H9 (cell line): Measurements from ENCODE around the gene MED20. TPM values are rescaled to one million over a fixed set of nuclear protein-coding genes. Genes with fewer than 3 reads are reported as not detected.

ENCODE experiments used
- DNase-seq: peaks from one replicate; pipeline ENCODE4 v3.0.0-alpha.2; 2017
- H2AFZ ChIP-seq: one replicate; pipeline ENCODE4 v1.6.1; 2013; ENCODE audit warnings: mild to moderate bottlenecking, low read length, control low read depth, moderate library complexity
- H2AK5ac ChIP-seq: 2 replicates; pipeline ENCODE4 v1.6.1; 2013; ENCODE audit warnings: low read length, control low read depth, mixed read lengths; ENCODE audit not compliant: insufficient read length
- H2BK120ac ChIP-seq: one replicate; pipeline ENCODE4 v1.6.1; 2013; ENCODE audit warnings: low read depth, mild to moderate bottlenecking, low read length, control low read depth, inconsistent platforms; ENCODE audit not compliant: poor library complexity, severe bottlenecking
- H2BK12ac ChIP-seq: 2 replicates; pipeline ENCODE4 v1.6.1; 2013; ENCODE audit warnings: low read length, control low read depth, mixed read lengths, low read depth; ENCODE audit not compliant: insufficient read length
- H2BK15ac ChIP-seq: 2 replicates; pipeline ENCODE4 v1.6.1; 2013; ENCODE audit warnings: low read depth, low read length, control low read depth
- H2BK20ac ChIP-seq: one replicate; pipeline ENCODE4 v1.6.1; 2013; ENCODE audit warnings: low read depth, mild to moderate bottlenecking, low read length, control low read depth, inconsistent platforms; ENCODE audit not compliant: poor library complexity, severe bottlenecking
- H2BK5ac ChIP-seq: 2 replicates; pipeline ENCODE4 v1.6.1; 2013; ENCODE audit warnings: low read length, control low read depth, mixed read lengths; ENCODE audit not compliant: insufficient read length
- H3K14ac ChIP-seq: 2 replicates; pipeline ENCODE4 v1.6.1; 2013; ENCODE audit warnings: low read length, control low read depth; ENCODE audit not compliant: insufficient read depth
- H3K18ac ChIP-seq: 2 replicates; pipeline ENCODE4 v1.6.1; 2013; ENCODE audit warnings: low read depth, mild to moderate bottlenecking, mixed read lengths, low read length, control low read depth; ENCODE audit not compliant: insufficient read length
- H3K23ac ChIP-seq: 2 replicates; pipeline ENCODE4 v1.6.1; 2013; ENCODE audit warnings: low read length, control low read depth, mixed read lengths, low read depth; ENCODE audit not compliant: insufficient read length
- H3K23me2 ChIP-seq: 2 replicates; pipeline ENCODE4 v1.6.1; 2013; ENCODE audit warnings: low read depth, mild to moderate bottlenecking, mixed read lengths, low read length, control low read depth; ENCODE audit not compliant: insufficient read length, poor library complexity, severe bottlenecking
- H3K27ac ChIP-seq: 2 replicates; pipeline ENCODE4 v1.5.1; 2013; ENCODE audit warnings: low read length, control low read depth, mixed read lengths, low read depth; ENCODE audit not compliant: insufficient read length
- H3K27me3 ChIP-seq: 2 replicates; pipeline ENCODE4 v1.6.1; 2013; ENCODE audit warnings: low read length, control low read depth, inconsistent platforms; ENCODE audit not compliant: insufficient read depth
- H3K4ac ChIP-seq: 2 replicates; pipeline ENCODE4 v1.6.1; 2013; ENCODE audit warnings: low read depth, mild to moderate bottlenecking, control low read depth, inconsistent platforms, low read length, moderate library complexity
- H3K4me1 ChIP-seq: 2 replicates; pipeline ENCODE4 v1.6.1; 2013; ENCODE audit warnings: low read length, control low read depth, inconsistent platforms; ENCODE audit not compliant: insufficient read depth
- H3K4me2 ChIP-seq: 2 replicates; pipeline ENCODE4 v1.6.1; 2013; ENCODE audit warnings: low read length, control low read depth, mixed read lengths; ENCODE audit not compliant: insufficient read length, insufficient read depth
- H3K56ac ChIP-seq: 2 replicates; pipeline ENCODE4 v1.6.1; 2013; ENCODE audit warnings: low read depth, mild to moderate bottlenecking, mixed read lengths, low read length, control low read depth; ENCODE audit not compliant: insufficient read length
- H3K79me1 ChIP-seq: 2 replicates; pipeline ENCODE4 v1.6.1; 2013; ENCODE audit warnings: low read depth, mild to moderate bottlenecking, moderate library complexity, low read length, control low read depth, inconsistent platforms; ENCODE audit not compliant: insufficient read depth, poor library complexity, severe bottlenecking
- H3K79me2 ChIP-seq: 2 replicates; pipeline ENCODE4 v1.6.1; 2013; ENCODE audit warnings: low read length, control low read depth, inconsistent platforms; ENCODE audit not compliant: insufficient read depth
- H3K9ac ChIP-seq: 2 replicates; pipeline ENCODE4 v1.6.1; 2013; ENCODE audit warnings: low read length, control low read depth, mixed read lengths; ENCODE audit not compliant: insufficient read length; ENCODE audit errors: extremely low read depth
- H3K9me3 ChIP-seq: one replicate; pipeline ENCODE4 v1.6.1; 2013; ENCODE audit warnings: low read depth, low read length, inconsistent platforms; ENCODE audit not compliant: control insufficient read depth
- H3T11ph ChIP-seq: one replicate; pipeline ENCODE4 v1.6.1; 2013; ENCODE audit warnings: mild to moderate bottlenecking, low read length, control low read depth, inconsistent platforms
- H4K20me1 ChIP-seq: one replicate; pipeline ENCODE4 v1.6.1; 2013; ENCODE audit not compliant: control insufficient read depth, insufficient read length, insufficient read depth
- H4K5ac ChIP-seq: 2 replicates; pipeline ENCODE4 v1.6.1; 2013; ENCODE audit warnings: low read depth, mild to moderate bottlenecking, mixed read lengths, low read length, control low read depth; ENCODE audit not compliant: insufficient read length
- H4K8ac ChIP-seq: replicated peaks from 2 replicates; pipeline ENCODE4 v1.6.1; 2013; ENCODE audit warnings: low read length, control low read depth, mixed read lengths, low read depth; ENCODE audit not compliant: insufficient read length
- H4K91ac ChIP-seq: 2 replicates; pipeline ENCODE4 v1.6.1; 2013; ENCODE audit warnings: low read depth, mild to moderate bottlenecking, moderate library complexity, mixed read lengths, low read length, control low read depth; ENCODE audit not compliant: insufficient read length
- H3K27ac Mint-ChIP-seq, 3 experiments: 2 replicates in 2 of 3; 3 replicates in 1 of 3; pipeline ENCODE4 v1.8.0; 2020 to 2021; ENCODE audit warnings: mixed read lengths in 3 of 3, mild to moderate bottlenecking in 1 of 3, moderate library complexity in 1 of 3
- H3K27me3 Mint-ChIP-seq: 2 replicates; pipeline ENCODE4 v1.8.0; 2021; ENCODE audit warnings: low read depth, mild to moderate bottlenecking, moderate library complexity, mixed read lengths
- H3K36me3 Mint-ChIP-seq, 3 experiments: 2 replicates in 2 of 3; 3 replicates in 1 of 3; pipeline ENCODE4 v1.8.0; 2020 to 2021; ENCODE audit warnings: low read depth in 3 of 3, mixed read lengths in 3 of 3; ENCODE audit not compliant: insufficient read depth in 1 of 3
- H3K4me1 Mint-ChIP-seq, 2 experiments: 2 replicates each; pipeline ENCODE4 v1.8.0; 2020; ENCODE audit warnings: mixed read lengths in 2 of 2
- H3K4me3 Mint-ChIP-seq, 2 experiments: 2 replicates in 1 of 2; 3 replicates in 1 of 2; pipeline ENCODE4 v1.8.0; 2020 to 2021; ENCODE audit warnings: mild to moderate bottlenecking in 2 of 2, mixed read lengths in 2 of 2, moderate library complexity in 1 of 2
- H3K9me3 Mint-ChIP-seq, 2 experiments: 2 replicates in 1 of 2; 3 replicates in 1 of 2; pipeline ENCODE4 v1.8.0; 2020; ENCODE audit warnings: mild to moderate bottlenecking in 2 of 2, mixed read lengths in 2 of 2, moderate library complexity in 1 of 2
- WGBS: extraction: QIAGEN DNeasy Blood & Tissue Kit; methylation state at CpG from one replicate; pipeline ENCODE4 v1.1.7; 2013; ENCODE audit warnings: missing lambda C conversion rate, low lambda C conversion rate, mixed read lengths; ENCODE audit not compliant: insufficient read length; ENCODE audit errors: extremely low coverage; 5-methylcytosine and 5-hydroxymethylcytosine counted together
- total RNA-seq: library from RNA; stranded (reverse); gene quantifications from 2 replicates; pipeline ENCODE4 v1.2.1, GENCODE V29; 2021
- TF ChIP-seq, protein P1 (sequence below): fragments of 200-600 bp; sonication (generic); conservative IDR thresholded peaks from 3 replicates; pipeline ENCODE4 v1.8.0; 2021; ENCODE audit warnings: antibody characterized with exemption, mild to moderate bottlenecking

MED20 gene
- total RNA-seq, 1 experiment from 2014 or later = 28.9 TPM

DNA sequence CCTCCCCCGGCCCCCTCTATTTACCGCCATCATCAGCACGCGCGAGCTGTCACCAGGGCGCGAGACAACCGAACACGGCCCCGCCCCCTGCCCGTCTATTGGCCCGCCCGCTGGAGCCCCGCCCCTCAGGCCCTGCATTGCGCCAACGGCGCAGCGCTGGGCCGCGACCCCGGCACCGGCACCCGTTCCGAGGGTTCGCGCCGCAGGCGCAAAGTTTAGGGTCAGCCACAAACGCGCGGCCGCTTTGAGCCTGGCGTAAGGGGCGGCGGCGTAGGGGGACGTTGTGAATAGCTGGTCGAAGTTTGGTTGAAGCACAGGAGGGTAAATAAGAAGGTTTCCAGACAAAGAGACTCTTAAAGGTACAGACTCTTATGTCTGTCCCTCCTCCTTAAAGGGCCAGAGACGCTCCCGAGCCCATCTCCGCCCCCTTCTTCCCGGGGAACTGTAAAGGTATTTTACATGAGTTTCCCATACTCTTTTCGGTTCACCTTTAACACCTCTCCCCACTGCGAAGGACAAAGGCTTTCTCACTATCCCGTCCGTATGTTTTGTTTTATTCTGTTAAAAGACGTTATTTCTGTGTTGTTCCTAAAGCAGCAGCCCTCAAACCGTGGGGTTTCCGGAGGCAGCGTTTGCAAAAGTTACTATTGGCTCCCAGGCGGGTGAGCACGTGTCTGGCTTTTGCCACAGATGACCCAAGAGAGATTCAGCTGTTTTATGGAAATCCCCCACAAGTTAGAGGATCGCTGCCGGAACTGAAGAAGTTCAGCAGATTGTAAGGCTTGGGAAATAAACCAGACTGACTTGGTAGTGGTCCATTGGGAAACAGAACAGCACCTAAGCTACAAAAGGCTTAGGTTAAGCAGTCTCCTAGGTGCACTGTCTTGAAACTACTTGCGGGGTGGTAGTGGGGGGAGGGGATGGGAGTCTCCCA, 25.4 kb downstream of the MED20 start, which contains the start of gene USP49:
TSS of gene USP49 (minus strand) at position 76 of the 934 bp plus-strand sequence. CDS start 88,392 bp downstream, outside the sequence.
- Histone ChIP-seq H4K91ac (no peak within 1 kb of the TSS), H4K5ac (no peak within 1 kb of the TSS), H2BK5ac (no peak within 1 kb of the TSS), H3K79me2 (no peaks in the 10 kb centered on the region), H4K8ac (no peak within 1 kb of the TSS), H3K14ac (peak within 1 kb of the TSS; percentile 59), H2AK5ac (no peak within 1 kb of the TSS), H3K4me2 (peak within 1 kb of the TSS; percentile 97), H2AFZ (peak within 1 kb of the TSS; percentile 81), H3K9ac (peak within 1 kb of the TSS; percentile 84), H2BK12ac (no peak within 1 kb of the TSS), H3K9me3 (no peaks in the 10 kb centered on the region), H3K56ac (no peak within 1 kb of the TSS), H3K4ac (no peak within 1 kb of the TSS; the same call in 1 of the 2 replicates), H4K20me1 (no peaks in the 10 kb centered on the region), H3T11ph (peak within 1 kb of the TSS; percentile 68), H3K4me1 (peaks cover 9% of the 10 kb centered on the region; the same call in 1 of the 2 replicates), H3K23ac (no peak within 1 kb of the TSS), H3K23me2 (peaks cover 15% of the 10 kb centered on the region), H3K27ac (peak within 1 kb of the TSS; percentile 85), H2BK20ac (no peak within 1 kb of the TSS), H3K27me3 (no peaks in the 10 kb centered on the region), H3K79me1 (no peaks in the 10 kb centered on the region), H3K18ac (peak within 1 kb of the TSS; percentile 81), H2BK120ac (no peak within 1 kb of the TSS), H2BK15ac (no peak within 1 kb of the TSS)
- peak within 1 kb of the TSS; percentile 94 to 99 (median 95) for H3K27ac Mint-ChIP-seq
- no CpG with 5 or more reads among the region's 55 CpGs for WGBS
- H3K36me3 Mint-ChIP-seq = peaks cover 0 to 5% (median 0%) of the 10 kb centered on the region in 3 experiments; a peak in 1 of 7 replicates
- peak; percentile 93 for DNase-seq
- peaks cover 15 to 17% of the 10 kb centered on the region in 2 experiments for H3K4me1 Mint-ChIP-seq
- H3K4me3 Mint-ChIP-seq = no peak within 1 kb of the TSS; a peak in 1 of 5 replicates
- H3K27me3 Mint-ChIP-seq = no peaks in the 10 kb centered on the region
- TF ChIP-seq, protein P1, sequence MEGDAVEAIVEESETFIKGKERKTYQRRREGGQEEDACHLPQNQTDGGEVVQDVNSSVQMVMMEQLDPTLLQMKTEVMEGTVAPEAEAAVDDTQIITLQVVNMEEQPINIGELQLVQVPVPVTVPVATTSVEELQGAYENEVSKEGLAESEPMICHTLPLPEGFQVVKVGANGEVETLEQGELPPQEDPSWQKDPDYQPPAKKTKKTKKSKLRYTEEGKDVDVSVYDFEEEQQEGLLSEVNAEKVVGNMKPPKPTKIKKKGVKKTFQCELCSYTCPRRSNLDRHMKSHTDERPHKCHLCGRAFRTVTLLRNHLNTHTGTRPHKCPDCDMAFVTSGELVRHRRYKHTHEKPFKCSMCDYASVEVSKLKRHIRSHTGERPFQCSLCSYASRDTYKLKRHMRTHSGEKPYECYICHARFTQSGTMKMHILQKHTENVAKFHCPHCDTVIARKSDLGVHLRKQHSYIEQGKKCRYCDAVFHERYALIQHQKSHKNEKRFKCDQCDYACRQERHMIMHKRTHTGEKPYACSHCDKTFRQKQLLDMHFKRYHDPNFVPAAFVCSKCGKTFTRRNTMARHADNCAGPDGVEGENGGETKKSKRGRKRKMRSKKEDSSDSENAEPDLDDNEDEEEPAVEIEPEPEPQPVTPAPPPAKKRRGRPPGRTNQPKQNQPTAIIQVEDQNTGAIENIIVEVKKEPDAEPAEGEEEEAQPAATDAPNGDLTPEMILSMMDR = no peak
- H3K9me3 Mint-ChIP-seq = no peaks in the 10 kb centered on the region
